NCI-H187 treated with DMSO at 0.1 percent for 48 hours (cell line): ENCODE data around the gene YPEL4.

Experiments used
- DNase-seq: peaks from one replicate; lab custom pipeline; 2025; lab: John Stamatoyannopoulos, UW

The YPEL4 gene

DNA sequence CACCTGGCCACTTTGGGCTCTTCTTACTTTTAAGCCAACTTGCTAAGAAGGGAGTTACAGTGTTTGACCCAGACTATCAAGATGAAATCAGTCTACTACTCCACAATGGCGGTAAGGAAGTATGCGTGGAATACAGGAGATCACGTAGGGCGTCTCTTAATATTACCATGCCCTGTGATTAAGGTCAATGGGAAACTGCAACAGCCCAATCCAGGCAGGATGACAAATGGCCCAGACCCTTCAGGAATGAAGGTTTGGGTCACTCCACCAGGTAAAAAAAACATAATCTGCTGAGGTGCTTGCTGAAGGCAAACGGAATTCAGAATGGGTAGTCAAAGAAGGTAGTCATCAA is 1.0 kb upstream of the YPEL4 start:
- no peak for DNase-seq

DNA sequence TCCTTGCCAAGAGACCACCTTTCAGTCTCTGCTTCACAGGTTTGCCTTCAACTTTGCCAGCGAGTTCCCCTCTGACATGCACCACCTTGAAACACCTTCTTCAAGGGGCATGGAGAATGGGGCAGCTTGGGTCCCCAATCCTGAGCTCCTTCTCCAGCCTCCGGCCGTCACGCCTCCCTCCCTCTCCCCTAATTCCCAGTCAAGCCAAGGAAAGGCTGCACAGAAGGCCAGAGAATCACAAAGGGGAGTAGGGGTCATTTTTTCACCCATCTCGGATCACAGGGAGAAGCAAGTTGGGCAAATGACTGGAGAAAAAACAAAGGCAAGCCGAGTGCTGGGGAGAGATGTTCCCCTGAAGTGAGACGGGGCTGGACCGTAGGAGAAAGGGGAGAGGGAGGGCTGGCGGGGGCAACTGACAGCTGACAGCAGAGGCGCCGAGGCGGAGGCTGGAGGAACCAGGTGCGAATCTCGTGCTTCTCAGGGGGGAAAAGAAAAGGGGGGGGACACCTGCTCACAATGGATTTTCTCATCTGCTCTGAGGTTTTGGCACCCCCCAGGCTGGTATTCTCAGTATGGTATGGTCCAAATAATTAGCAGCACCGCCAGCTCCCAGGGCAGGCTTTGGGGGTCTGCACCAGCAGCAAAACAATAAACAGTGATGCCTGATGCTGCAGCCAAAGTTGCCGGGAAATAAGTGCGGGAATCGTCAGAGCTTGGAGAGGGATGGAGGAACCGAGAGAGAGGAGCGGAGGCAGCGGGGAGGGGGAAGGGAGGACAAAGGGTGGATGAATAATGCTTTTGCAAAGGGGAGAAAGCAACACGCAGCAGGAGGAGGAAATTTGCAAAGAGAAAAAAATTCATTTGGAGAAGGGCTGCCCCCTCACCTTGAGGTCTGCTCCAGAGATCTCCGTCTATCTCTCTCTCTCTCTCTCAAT is 644 bp downstream of the YPEL4 start:
- DNase-seq: no peak

DNA sequence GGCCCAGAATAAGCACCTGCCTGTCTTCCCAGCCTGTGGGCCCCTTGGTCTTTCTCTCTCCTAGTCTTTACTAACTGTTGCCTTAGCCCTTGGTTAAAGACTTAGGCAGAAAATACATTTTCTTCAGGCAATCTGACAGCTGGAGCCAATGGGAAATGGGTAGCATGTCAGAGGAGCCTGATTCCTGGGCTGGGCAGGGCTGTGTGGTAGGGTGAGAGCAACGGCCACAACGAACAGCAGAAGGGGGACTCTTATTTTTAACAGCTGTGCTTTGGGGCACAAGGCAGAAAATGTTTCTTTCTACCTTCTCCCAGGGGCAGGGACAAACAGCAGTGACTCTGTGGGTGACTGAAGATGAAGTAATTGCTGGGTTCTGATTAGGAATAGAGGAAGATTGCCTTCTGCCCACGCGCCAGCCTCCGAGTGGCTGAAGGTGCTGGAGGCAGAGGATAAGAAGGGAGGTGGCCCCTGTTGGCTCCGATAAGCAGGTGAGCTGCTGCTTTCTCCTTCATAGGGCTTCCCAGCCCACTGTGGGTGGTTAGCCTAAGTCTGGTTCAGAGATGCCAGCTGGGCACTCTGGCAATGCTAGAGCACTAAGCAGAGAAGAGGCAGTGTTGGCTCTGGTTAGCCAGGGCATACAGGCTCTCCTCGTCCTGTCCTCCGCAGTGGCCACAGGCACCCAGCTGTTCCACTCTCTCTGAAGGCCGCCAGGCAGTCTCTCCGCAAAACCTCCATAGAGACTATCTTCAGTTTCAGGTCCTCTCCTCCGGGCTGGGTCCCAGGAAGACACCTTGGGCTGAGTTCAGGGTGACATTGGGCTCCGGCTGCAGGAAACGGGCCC is 1.5 kb downstream of the YPEL4 start:
- no peak for DNase-seq

DNA sequence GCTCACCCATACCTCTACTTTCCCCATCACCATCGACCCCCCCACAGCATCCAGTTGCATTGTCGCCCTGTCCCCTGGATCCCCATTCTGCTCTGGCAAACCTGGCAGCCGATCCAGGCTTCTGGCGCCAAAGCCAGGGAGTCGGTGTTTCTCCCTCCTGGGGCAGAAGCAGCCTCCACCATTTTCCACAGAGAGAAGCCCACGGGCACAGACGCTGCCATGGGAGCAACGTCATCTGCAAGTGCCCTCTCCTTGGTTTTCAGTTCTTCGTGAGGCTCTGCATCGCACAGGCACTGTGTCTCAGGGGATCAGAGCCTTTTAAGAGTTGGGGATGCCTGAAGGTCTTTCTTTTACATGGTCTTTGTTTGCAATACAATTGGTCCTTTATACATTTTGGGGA is 2.3 kb downstream of the YPEL4 start:
- no peak for DNase-seq

DNA sequence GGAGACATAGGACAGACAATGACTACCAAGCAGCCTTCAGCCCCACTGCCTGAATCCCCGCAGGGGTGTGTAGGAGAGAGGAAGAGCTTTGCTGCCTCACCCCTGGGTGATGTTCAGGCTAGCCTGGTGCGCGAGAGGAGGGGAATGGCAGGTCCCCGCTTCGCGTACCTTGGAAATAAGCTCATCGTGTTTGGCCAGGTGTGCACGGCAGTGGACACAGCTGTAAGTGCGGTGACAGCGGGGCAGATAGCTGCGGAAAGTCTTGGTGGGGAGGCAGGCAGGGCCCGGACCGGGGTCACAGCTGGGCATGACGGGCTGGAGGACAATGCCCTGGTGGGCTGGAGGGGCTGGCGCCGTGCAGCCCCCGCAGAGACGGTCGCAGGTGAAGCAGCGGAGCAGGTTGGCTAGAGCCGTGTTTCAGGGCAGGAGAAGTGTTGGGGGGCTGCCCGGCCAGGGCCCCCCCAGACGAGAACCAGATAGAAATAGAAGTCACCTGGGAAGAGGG is 2.9 kb downstream of the YPEL4 start:
- DNase-seq: no peak

DNA sequence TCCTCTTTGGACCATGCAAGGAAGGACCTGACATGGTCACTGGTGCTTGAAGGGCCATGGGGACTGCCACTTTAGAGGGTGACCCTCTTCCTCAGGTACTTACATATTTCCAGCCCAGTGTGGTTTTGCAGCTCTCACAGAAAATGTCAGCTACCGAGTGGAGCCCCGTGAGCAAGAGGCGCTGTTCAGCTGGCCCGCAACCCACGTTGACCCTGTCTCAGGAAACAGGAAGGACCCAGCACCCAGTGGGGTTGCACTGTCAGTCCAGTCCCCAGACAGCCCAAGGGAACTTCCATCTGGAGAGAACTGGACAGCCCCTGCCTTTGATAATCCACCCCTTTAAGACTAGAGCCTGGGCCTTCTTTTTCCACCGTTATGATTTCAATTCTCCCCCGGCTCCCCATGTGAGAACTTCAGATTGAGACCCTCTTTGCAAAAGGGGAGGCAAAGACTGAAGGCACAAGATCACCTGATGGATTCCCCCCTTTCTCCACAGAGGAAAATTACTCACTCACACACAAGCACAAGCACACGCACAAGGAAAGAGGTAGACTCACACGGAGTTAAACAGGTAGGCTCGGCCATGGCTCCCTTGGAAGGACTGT is 3.4 kb downstream of the YPEL4 start:
- DNase-seq: no peak

DNA sequence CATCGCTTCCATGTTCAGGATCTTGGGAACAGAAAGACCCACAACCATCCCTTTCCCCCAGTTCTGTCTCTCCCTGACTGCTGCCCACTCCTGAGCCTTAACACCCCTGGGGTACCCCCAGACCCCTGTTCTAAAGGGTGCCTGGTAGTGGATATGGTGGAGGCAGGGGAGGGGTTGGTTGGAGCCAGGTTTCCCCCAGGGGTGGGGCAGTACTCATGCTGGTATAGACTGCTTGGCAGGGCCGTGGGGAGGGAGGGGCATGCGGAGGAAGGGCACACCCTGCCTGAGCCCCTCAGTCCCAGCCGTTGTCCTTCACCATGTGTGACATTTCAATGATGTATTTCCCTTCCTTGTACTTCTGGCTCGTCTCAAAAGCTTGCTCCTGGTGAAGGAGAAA is 4.0 kb downstream of the YPEL4 start:
- DNase-seq: no peak

DNA sequence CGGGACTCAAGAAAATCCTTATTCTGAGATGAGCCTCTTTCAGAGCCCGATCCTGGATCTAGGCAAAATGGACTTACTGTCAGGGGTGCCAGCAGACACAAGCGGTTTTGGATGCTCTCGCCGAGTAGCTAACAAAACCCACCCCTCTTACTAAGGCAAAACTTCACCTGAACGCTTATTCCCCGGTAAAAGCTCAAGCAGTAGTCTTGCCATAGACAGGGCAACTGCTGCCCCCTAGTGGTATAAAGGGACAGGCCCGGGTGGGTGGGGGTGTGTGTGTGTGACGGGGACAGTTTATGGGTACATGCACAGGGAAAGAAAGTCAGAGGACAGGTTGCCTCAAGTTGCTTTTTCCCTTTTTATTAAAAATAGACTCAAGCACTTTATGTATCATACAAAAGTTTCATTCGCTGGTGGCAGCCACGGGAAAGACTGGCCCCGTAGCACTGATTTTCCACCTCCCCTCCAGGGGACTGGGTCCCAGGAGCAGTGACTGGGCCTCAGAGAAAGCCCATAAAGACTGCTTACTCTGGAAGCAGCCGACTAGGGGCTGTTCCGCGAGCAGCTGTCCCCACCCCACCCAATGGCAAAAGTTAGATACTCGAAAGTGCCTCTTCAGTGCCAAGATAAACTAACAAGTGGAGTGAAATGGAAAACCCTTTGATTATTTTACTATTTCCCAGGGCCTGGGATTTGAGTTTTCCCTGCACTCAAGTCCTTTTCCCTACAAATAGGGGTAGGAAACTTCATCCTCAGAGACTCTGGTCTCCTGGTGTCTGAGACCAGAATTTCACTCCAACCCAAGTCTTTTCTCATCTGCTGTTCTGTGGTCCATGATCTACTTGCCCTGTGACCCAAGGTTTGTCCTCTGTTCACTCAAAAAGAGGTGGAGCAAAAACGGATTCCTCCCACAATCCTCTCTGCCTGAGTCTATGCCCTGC is 4.7 kb downstream of the YPEL4 start:
- DNase-seq: no peak

DNA sequence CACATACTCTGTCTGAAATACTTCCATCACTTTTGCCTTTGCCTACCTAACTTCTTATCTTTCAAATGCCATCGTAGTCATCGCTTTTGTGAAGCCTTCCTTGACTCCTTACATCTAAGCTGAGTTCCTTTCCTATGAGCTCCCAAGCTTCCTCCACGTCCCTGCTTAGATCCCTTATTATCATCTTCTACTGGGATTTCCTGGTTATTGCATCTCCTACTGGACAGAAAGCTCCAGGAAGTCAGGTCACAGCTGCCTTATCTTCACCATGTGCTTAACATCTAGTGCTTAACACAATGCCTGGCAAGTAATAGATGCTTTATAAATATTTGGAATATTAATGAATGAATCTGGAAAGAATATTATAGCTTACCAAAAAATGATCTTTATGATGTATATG is 5.9 kb downstream of the YPEL4 start:
- DNase-seq: no peak

DNA sequence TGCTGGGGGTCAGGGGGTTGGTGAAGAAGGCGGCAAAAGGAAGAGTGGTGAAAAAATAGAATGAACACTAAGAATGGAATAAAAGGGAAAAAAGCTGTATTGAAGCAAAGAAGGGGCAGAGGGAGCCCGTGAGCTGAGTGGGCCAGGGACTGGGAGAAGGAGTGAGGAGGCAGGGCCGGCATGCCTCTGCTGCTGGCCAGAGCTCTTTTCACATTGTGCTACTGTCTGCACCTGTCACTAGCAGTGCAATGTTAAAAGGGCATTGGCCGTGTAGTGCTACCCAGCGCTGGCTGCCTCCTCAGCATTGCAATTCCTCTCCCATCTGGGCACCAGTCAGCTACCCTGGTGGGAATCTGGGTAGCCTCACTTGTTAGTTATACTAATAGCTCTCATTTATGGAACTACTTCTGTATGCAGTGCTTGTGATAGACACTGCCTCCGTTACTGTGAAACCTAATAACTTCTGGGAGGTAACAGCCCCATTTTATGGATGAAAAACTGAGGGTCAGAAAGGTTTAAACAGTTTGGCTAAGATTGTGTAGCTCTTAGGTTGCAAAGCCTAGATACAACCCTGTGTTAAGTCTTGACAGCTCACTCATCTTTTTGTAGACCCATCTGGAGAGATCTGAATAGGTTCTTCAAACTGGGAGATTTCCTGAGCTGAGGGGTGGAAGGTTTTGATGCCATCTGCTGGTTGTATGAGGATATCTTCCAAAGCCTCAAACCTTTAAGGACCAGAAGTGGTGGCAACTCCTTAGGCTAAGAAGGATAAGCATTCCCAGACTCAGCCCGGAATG is 8.5 kb downstream of the YPEL4 start:
- no peak for DNase-seq

DNA sequence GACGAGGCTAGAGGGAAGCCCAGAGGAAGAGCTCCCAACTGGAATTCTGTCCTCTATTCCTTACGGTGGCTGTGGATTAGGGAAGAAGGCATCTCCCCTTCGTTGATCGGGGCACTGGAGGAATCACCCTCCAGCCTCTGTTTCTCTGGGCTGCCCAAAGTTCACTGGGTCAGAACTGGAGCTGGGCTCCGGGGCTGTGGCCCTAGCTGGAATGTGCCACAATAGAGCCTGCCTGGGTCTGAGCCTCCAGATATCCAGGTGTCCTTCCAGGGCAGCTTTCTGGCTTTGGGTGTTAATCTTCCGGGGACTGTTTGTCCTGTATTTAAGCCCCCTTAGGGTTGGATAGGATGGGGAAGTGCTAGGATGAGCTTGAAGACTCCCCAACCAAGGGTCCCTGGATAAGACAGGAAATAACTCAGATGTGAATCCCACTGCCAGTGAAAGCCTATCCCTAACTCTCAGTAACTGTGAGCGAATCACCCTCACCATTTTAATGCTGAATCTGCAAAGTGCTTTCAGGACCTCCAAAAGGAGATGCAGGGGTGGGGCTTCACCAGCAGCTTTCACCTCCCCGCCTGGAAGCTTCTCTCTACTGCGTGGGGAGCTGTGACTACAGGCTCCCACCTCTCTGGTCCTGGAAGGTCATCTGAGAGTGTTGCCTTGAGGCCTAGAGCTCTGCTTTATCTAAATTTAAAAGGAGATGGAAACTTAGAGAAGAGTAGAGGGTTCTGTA is 9.5 kb downstream of the YPEL4 start:
- no peak for DNase-seq

DNA sequence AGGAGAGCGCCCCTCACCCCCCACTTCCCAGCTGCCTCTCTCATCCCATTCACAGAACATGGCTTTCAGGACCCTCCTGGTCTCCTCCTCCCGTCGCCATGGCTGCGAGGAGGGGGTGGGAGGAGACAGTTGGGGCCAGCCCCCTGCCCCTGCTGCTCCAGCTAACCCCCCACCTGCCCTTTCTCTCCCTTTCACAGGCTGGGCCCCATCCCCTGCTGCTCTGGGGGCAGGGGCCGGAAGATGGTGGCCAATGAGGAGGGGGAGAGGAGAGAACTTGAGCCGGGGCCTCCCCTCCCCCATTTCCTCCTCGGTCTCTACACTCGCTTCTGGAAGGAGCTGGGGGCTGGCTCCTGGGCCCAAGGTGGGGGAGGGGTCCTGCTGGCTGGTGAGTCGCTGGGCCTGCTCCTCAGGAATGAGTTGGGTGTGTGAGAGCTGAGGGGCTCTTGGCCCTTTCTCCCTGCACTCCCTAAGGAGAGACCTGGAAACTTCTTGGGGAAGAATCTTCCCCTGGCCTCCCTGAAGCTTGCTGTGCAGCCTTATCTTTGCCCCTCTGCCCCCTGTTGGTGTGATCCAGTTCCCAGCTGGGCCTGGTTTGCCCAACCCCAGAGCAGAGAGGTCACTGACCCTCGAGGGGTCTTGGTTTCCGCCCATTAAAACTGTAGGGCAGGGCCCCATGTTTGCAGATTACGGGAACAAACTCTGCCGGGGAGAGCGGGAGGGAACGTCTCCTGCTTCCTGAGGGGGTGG is 10.2 kb downstream of the YPEL4 start:
- DNase-seq: no peak

DNA sequence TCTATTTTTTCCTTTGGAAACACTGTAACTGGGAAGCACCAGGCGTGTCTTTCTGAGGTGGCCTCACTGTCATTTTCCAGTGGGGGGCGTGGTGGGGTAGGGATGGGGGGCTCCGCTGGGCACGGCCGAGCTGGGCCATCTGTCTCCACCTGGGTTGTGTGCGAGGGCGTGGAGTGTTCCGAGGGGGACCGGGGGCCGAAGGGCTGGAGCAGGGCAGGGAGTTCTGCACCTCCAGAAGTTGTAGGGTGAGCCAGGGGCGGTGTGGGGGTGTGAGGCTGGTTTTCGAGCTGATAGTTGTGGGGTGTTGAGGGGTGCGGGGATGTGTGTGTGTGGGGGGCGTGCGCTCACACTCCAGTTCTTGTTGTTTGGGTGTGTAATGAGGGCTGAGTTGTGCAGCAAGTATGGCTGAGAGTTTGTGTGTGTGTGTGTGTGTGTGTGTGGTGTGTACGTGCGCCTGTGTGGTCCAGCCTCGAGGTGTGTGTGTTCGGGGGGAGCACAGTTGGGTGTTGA is 10.8 kb downstream of the YPEL4 start:
- no peak for DNase-seq

DNA sequence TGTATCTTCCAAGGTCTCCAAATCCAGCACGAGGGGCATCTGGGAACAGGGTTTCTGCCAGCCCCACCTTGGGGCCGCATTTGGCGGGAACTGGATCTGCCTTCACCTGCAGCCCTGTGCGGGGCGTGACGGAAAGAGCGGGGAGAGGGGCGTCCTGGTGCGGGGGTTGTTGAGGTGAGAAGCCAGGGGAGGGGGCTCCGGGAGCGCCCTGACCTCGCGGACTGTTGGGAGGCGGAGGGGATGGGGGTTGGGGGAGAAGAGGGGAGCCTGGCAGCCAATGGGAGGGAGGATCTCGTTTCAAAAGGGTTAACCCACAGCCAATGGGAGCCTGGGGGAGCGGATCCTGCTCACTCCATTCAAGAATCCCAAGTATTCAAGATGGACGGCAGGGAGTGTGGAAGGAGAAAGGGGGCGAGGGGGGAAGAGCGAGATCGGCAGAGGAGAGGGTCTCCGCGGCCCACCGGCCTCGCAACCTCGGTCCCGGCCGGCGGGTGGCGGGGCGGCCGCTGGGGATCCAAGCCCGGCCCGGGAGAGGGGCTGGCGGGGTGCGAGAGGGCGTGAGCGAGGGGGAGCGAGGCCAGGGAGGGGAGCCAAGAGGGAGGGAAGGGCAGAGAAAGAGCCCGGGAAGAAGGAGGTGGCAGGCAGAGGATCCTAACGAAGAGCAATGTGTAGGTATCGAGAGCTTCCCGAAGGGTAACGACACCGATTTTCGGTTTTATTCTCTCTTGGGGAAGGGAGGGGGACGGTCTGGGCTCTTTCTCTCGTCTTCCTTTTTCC is 11.5 kb downstream of the YPEL4 start:
- no peak for DNase-seq

DNA sequence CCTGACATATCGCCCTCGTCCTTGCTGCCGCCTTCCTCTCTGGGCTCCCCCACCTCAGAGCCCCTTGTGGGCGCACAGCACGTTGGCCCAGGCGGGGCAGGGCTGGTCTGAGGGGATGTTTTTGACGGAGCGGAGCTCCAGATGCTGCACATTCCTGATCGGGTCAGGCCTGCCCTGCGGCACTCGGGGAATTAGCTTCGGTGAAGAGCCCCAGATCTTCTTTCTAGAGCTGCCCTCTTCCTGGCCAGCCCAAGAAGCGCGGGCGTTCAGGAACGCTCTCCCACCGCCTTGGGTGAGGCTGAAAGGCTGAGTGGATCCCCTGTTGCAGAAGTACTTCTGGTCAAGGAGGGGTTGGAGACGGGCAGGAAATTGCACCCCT is 12.1 kb downstream of the YPEL4 start:
- DNase-seq: no peak

DNA sequence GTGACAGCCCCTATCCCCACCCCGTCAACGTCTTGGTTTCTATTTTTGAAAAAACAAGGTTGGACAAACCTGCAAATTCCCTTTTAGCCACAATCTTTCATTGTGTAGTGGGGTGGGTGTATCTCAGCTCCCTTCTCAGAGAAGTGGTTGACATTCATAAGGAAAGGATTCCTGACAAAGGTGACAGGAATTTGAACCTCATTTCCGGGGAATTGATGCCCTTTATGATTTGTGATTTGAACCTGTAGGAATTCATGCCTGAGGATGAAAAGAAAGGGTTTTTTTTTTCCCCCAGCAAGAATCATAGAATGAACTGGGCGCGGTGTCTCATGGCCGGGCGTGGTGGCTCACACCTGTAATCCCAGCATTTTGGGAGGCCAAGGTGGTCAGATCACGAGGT is 14.5 kb downstream of the YPEL4 start:
- no peak for DNase-seq

DNA sequence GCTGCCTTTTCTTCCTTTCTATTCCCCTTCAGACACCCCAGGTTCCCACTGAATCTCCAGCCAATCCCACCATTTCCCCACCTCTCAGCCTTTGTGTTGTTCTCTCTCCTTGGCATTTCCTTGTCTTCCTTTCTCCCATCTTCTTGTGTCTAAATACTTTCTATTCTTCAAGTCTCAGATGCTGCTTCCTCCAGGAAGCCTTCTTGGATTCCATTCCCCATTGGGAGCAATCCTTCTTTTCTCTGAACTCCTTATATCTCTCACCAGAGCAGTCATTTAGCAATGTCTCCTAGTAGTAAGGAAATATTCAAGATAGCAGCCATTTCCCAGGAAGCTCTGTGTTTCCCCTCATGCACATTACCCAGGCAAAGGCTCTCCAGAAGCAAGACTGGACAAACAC is 15.4 kb downstream of the YPEL4 start:
- DNase-seq: no peak

DNA sequence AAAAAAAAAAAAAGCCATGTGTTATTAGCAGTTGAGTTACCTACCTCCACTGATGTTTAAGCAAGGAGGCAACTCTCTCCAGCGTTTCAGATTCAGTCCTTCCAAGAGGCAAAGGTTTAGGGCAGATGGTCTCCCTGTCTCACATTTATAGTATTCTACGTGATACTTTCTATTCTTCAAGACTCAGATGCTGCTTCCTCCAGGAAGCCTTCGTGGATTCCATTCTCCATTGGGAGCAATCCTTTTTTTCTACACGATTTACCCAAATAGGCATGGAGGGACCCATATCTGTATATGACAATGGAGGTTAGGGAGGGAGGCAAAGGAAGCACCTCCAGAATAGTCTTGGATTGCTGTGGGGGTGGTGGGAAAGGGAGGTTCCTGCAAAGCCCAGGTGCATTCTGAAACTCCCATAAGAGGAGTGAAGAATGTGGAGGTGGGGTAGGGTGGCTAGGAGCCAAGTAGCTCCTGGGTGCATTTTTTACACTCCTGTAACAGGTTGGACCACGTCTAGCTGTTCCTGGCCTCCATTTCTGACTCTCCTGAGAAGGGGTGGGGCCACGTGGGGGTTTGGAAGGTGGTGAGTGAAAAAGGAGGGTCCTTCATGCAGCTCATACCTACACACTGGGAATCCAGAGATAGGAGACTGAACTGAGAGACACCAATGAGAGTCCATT is 16.2 kb downstream of the YPEL4 start:
- DNase-seq: no peak
